ENCODE measurements around the gene MAD1L1.
"Not testable (repeated sequence)": the region's sequence is repeated elsewhere in the genome, so short reads cannot be mapped to it uniquely, and the experiment has no call there.

MAD1L1 gene

GRCh38 chr7:1976521-1976920, 256.2 kb downstream of the MAD1L1 start:
- DNase-seq = not testable (repeated sequence)

- DNase-seq = no peak
Measured at GRCh38 chr7:1975581-1975980, 257.2 kb downstream of the MAD1L1 start.

- no peak for DNase-seq
Measured at GRCh38 chr7:1975179-1975578, 257.6 kb downstream of the MAD1L1 start.

- DNase-seq = no peak
Measured at GRCh38 chr7:1974290-1975101, 258.2 kb downstream of the MAD1L1 start.

- no peak for DNase-seq
Measured at GRCh38 chr7:1973321-1974251, 259.2 kb downstream of the MAD1L1 start.

- DNase-seq = no peak
Measured at GRCh38 chr7:1972744-1973143, 260.0 kb downstream of the MAD1L1 start.

- no peak for DNase-seq
Measured at GRCh38 chr7:1971946-1972654, 260.6 kb downstream of the MAD1L1 start.

GRCh38 chr7:1970895-1971294, 261.9 kb downstream of the MAD1L1 start:
- DNase-seq = no peak

GRCh38 chr7:1970285-1970660, 262.5 kb downstream of the MAD1L1 start:
- not testable (repeated sequence) for DNase-seq

- no peak for DNase-seq
Measured at GRCh38 chr7:1969459-1970284, 263.1 kb downstream of the MAD1L1 start.

- no peak for DNase-seq
Measured at GRCh38 chr7:1968397-1969111, 264.2 kb downstream of the MAD1L1 start.

- no peak for DNase-seq
Measured at GRCh38 chr7:1967512-1968396, 265.0 kb downstream of the MAD1L1 start.

GRCh38 chr7:1966631-1967200, 266.0 kb downstream of the MAD1L1 start:
- no peak for DNase-seq

GRCh38 chr7:1965579-1966294, 267.0 kb downstream of the MAD1L1 start:
- DNase-seq = no peak

GRCh38 chr7:1964913-1965578, 267.7 kb downstream of the MAD1L1 start:
- DNase-seq = no peak

- DNase-seq = no peak
Measured at GRCh38 chr7:1964211-1964912, 268.4 kb downstream of the MAD1L1 start.

GRCh38 chr7:1963575-1963974, 269.2 kb downstream of the MAD1L1 start:
- no peak for DNase-seq

- DNase-seq = no peak
Measured at GRCh38 chr7:1961701-1962276, 271.0 kb downstream of the MAD1L1 start.

Data from GDM1 (cell line).